Activated naive CD8-positive, alpha-beta T cell (primary cell): ENCODE measurements around the gene UNC45B.
"Not testable (repeated sequence)": the region's sequence is repeated elsewhere in the genome, so short reads cannot be mapped to it uniquely, and the experiment has no call there.

Experiments used
- H3K27ac Mint-ChIP-seq: one replicate; pipeline ENCODE4 v1.8.0; 2021; ENCODE audit warnings: mixed read lengths
- H3K27me3 Mint-ChIP-seq: one replicate; pipeline ENCODE4 v1.8.0; 2021; ENCODE audit warnings: mixed read lengths
- H3K36me3 Mint-ChIP-seq: one replicate; pipeline ENCODE4 v1.8.0; 2021; ENCODE audit warnings: mixed read lengths
- H3K4me1 Mint-ChIP-seq: one replicate; pipeline ENCODE4 v1.8.0; 2021; ENCODE audit warnings: low read depth, mixed read lengths
- H3K4me3 Mint-ChIP-seq: one replicate; pipeline ENCODE4 v1.8.0; 2021; ENCODE audit warnings: mild to moderate bottlenecking, mixed read lengths
- H3K9me3 Mint-ChIP-seq: one replicate; pipeline ENCODE4 v1.8.0; 2021; ENCODE audit warnings: low read depth, mixed read lengths

The UNC45B gene

GRCh38 chr17:35155246-35155645 is 7.6 kb downstream of the UNC45B start:
- no peaks in the 10 kb centered on the region for H3K9me3 Mint-ChIP-seq

DNA sequence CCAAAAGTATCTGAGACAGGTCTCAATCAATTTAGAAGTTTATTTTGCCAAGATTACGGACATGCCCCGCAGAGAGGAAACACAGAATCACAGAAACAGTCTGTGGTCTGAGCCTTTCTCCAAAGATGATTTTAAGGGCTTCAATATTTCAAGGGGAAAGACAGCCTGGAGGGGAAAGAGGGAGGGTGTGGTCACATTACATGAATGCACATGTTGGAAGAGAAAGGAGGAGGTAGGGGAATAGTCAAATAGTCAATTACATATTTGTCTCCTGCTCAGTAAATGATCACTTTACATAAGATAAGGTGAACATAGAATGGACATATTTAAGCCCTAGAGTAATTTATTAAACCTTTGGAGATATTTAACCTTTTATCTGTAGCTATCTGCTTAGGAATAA is 12.3 kb downstream of the UNC45B start:
- Mint-ChIP-seq H3K4me1 (peaks cover 52% of the 10 kb centered on the region), H3K36me3 (no peaks in the 10 kb centered on the region)

More at GRCh38 chr17:35155246-35155645, 7.6 kb downstream of the UNC45B start:
- H3K27me3 Mint-ChIP-seq, result no peaks in the 10 kb centered on the region
- H3K27ac Mint-ChIP-seq, result no peak overlapping the region
- H3K4me3 Mint-ChIP-seq, result no peak overlapping the region
- no peaks in the 10 kb centered on the region for H3K36me3 Mint-ChIP-seq
- peaks cover 19% of the 10 kb centered on the region for H3K4me1 Mint-ChIP-seq

DNA sequence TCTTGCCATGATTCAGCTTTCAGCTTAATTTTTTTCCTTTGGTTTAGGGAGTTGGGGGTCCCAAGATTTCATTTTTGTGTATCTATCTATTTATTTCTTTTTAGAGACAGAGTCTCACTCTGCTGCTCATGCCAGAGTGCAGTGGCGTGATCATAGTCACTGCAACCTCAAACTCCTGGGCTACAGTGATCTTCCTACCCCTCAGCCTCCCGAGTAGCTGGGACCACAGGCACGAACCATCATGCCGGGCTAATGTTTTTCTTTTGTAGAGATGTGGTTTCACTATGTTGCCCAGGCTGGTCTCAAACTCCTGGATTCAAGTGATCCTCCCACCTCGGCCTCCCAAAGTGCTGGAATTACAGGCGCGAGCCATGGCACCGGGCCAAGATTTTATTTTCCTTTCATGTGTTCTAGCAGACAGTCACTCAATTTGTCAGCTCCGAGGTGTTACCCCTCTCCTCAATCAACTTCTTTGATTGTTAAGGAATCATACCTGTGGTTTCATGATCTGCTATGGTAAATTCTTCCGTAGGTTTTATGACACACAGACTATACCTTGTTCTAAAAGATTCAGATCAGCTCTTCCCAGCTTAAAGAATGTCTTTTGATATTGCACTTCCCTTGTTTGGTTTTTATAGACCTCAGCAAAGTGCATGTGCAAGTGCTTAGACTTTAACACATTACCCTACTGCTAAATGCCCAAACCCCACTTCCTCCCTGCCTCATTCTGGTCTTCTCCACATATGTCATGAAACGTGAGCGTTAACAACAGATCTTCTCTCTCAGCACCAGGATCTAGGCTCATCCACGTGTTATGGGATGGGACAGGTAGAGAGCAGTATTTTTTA is 13.0 kb downstream of the UNC45B start:
- no peaks in the 10 kb centered on the region for H3K27me3 Mint-ChIP-seq

More for the DNA sequence above, 12.3 kb downstream of the UNC45B start:
- Mint-ChIP-seq H3K9me3 (no peaks in the 10 kb centered on the region), H3K4me3 (peak overlapping the region; percentile 74), H3K27ac (peak overlapping the region; percentile 77), H3K27me3 (no peaks in the 10 kb centered on the region)

DNA sequence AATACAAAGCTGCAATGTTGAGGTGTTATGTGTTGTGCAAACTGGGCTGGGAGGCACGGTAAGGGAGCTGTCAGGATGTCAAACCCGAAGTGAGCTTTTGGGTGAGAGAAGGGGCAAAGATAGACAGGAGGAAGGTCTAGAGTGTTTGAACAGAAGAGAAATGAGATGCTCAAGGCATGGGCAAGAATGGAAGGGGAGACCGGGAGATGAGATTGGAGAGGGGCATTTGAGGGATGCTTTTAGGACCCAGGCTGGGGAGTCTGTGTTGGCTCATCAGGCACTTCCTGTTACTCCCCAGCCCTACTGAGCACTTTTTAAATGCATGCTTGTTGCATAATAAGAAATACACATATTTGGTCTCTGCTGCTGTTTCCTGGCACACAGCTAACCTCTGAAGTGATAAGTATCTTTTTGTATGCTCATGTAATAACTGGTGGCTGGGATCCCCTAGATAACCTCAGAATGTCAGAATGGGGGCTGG is 13.7 kb downstream of the UNC45B start:
- no peaks in the 10 kb centered on the region for H3K27me3 Mint-ChIP-seq
- H3K36me3 Mint-ChIP-seq, result no peaks in the 10 kb centered on the region
- peak overlapping the region; percentile 74 for H3K4me3 Mint-ChIP-seq
- H3K27ac Mint-ChIP-seq, result peak overlapping the region; percentile 77
- H3K4me1 Mint-ChIP-seq, result peaks cover 60% of the 10 kb centered on the region
- no peaks in the 10 kb centered on the region for H3K9me3 Mint-ChIP-seq

More for the DNA sequence above, 13.0 kb downstream of the UNC45B start:
- no peaks in the 10 kb centered on the region for H3K9me3 Mint-ChIP-seq
- H3K4me1 Mint-ChIP-seq, result peaks cover 58% of the 10 kb centered on the region
- H3K4me3 Mint-ChIP-seq, result peak overlapping the region; percentile 74
- no peaks in the 10 kb centered on the region for H3K36me3 Mint-ChIP-seq
- H3K27ac Mint-ChIP-seq, result peak overlapping the region; percentile 77

GRCh38 chr17:35162755-35163154 is 15.1 kb downstream of the UNC45B start:
- H3K27me3 Mint-ChIP-seq, result no peaks in the 10 kb centered on the region
- H3K36me3 Mint-ChIP-seq, result no peaks in the 10 kb centered on the region
- no peak overlapping the region for H3K27ac Mint-ChIP-seq
- no peaks in the 10 kb centered on the region for H3K9me3 Mint-ChIP-seq
- H3K4me1 Mint-ChIP-seq, result peaks cover 64% of the 10 kb centered on the region
- H3K4me3 Mint-ChIP-seq, result no peak overlapping the region

DNA sequence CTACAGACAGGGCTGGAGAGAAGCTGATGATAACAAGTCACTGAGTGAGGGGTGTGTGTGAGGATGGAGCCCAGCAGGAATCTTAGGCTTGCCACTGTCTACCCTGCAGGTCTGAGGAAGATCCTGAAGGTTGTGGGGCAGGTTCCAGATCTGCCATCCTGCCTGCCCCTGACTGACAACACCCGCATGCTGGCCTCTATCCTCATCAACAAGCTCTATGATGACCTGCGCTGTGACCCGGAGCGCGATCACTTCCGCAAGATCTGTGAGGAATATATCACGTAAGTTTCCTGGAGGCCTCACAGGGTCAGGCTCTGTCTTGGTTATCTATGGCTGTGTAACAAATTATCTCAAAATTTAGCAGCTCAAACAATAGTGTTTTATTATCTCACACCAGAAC is 16.3 kb downstream of the UNC45B start:
- H3K4me1 Mint-ChIP-seq, result peaks cover 59% of the 10 kb centered on the region
- H3K36me3 Mint-ChIP-seq, result no peaks in the 10 kb centered on the region
- no peak overlapping the region for H3K4me3 Mint-ChIP-seq
- no peaks in the 10 kb centered on the region for H3K27me3 Mint-ChIP-seq
- no peaks in the 10 kb centered on the region for H3K9me3 Mint-ChIP-seq
- no peak overlapping the region for H3K27ac Mint-ChIP-seq

DNA sequence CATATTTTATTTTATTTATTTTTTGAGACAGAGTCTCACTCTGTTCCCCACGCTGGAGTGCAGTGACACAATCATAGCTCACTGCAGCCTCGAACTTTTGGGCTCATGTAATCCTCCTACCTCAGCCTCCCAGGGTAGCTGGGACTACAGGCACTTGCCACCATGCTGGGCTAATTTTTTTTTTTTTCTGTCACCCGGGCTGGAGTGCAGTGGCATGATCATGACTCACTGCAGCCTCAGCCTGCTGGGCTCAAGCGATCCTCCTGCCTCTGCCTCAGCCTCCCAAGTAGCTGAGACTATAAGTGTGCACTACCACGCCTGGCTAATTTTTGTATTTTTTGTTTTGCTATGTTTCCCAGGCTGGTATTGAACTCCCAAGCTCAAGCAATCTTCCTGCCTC is 17.1 kb downstream of the UNC45B start:
- Mint-ChIP-seq H3K27ac (no peak overlapping the region), H3K27me3 (no peaks in the 10 kb centered on the region), H3K4me1 (peaks cover 50% of the 10 kb centered on the region), H3K9me3 (no peaks in the 10 kb centered on the region), H3K4me3 (no peak overlapping the region), H3K36me3 (no peaks in the 10 kb centered on the region)

- H3K27me3 Mint-ChIP-seq, result no peaks in the 10 kb centered on the region
- H3K4me1 Mint-ChIP-seq, result peaks cover 35% of the 10 kb centered on the region
- H3K4me3 Mint-ChIP-seq, result no peak overlapping the region
Observed at GRCh38 chr17:35166526-35166925, 18.9 kb downstream of the UNC45B start.

DNA sequence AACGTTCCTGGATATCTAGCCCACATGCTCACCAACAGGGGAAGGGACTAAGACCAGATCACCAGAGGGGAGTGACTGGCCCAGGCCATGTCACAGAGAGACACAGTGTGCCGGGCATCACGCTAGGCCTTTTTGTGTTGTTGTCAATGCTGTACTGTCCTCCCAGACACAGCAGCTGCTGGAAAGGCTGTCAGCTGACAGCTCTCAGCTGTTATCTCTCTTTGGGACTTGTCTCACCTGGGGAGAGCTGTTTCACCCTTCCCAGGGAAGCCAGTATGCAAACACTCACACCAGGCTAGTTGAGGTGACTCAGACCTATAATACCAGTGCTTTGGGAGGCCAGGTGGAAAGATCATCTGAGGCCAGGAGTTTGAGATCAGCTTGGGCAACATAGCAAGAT is 19.4 kb downstream of the UNC45B start:
- no peaks in the 10 kb centered on the region for H3K36me3 Mint-ChIP-seq
- H3K27ac Mint-ChIP-seq, result peak overlapping the region; percentile 4
- peaks cover 34% of the 10 kb centered on the region for H3K4me1 Mint-ChIP-seq
- no peaks in the 10 kb centered on the region for H3K27me3 Mint-ChIP-seq
- H3K4me3 Mint-ChIP-seq, result no peak overlapping the region
- no peaks in the 10 kb centered on the region for H3K9me3 Mint-ChIP-seq

More at GRCh38 chr17:35166526-35166925, 18.9 kb downstream of the UNC45B start:
- no peak overlapping the region for H3K27ac Mint-ChIP-seq
- no peaks in the 10 kb centered on the region for H3K36me3 Mint-ChIP-seq
- H3K9me3 Mint-ChIP-seq, result no peaks in the 10 kb centered on the region

- H3K27me3 Mint-ChIP-seq, result no peaks in the 10 kb centered on the region
- peaks cover 36% of the 10 kb centered on the region for H3K4me1 Mint-ChIP-seq
- H3K9me3 Mint-ChIP-seq, result no peaks in the 10 kb centered on the region
- no peaks in the 10 kb centered on the region for H3K36me3 Mint-ChIP-seq
- no peak overlapping the region for H3K4me3 Mint-ChIP-seq
- no peak overlapping the region for H3K27ac Mint-ChIP-seq
Observed at GRCh38 chr17:35167666-35168065, 20.0 kb downstream of the UNC45B start.

GRCh38 chr17:35169835-35170363 is 22.3 kb downstream of the UNC45B start:
- H3K4me3 Mint-ChIP-seq, result no peak overlapping the region
- H3K36me3 Mint-ChIP-seq, result no peaks in the 10 kb centered on the region
- H3K4me1 Mint-ChIP-seq, result peaks cover 38% of the 10 kb centered on the region

GRCh38 chr17:35170968-35171771 is 23.6 kb downstream of the UNC45B start:
- H3K9me3 Mint-ChIP-seq, result no peaks in the 10 kb centered on the region
- H3K36me3 Mint-ChIP-seq, result no peaks in the 10 kb centered on the region
- no peaks in the 10 kb centered on the region for H3K27me3 Mint-ChIP-seq
- H3K27ac Mint-ChIP-seq, result peak overlapping the region; percentile 68
- H3K4me3 Mint-ChIP-seq, result peak overlapping the region; percentile 53
- peaks cover 42% of the 10 kb centered on the region for H3K4me1 Mint-ChIP-seq

More at GRCh38 chr17:35169835-35170363, 22.3 kb downstream of the UNC45B start:
- H3K27ac Mint-ChIP-seq, result no peak overlapping the region
- H3K9me3 Mint-ChIP-seq, result no peaks in the 10 kb centered on the region
- no peaks in the 10 kb centered on the region for H3K27me3 Mint-ChIP-seq

GRCh38 chr17:35171834-35172233 is 24.2 kb downstream of the UNC45B start:
- Mint-ChIP-seq H3K27ac (peak overlapping the region; percentile 68), H3K27me3 (no peaks in the 10 kb centered on the region), H3K4me3 (peak overlapping the region; percentile 53)

GRCh38 chr17:35172321-35172720 is 24.7 kb downstream of the UNC45B start:
- H3K4me3 Mint-ChIP-seq, H3K9me3 Mint-ChIP-seq, H3K27me3 Mint-ChIP-seq, H3K36me3 Mint-ChIP-seq: not testable (repeated sequence)
- Mint-ChIP-seq H3K4me1 (peaks cover 50% of the 10 kb centered on the region), H3K27ac (peak overlapping the region; percentile 30)

More at GRCh38 chr17:35171834-35172233, 24.2 kb downstream of the UNC45B start:
- Mint-ChIP-seq H3K4me1 (peaks cover 45% of the 10 kb centered on the region), H3K9me3 (no peaks in the 10 kb centered on the region), H3K36me3 (no peaks in the 10 kb centered on the region)
